ENCODE measurements around the gene STIP1. TPM values are rescaled to one million over a fixed set of nuclear protein-coding genes. Genes with fewer than 3 reads are reported as not detected.
A peak's percentile ranks its signal among the peaks of the same experiment; 100 is the strongest.

STIP1 gene
- total and polyA plus RNA-seq, 9 of the 15 experiments (the other 6 are each of a cell fraction or from before 2014, with no cell fraction given) = 58.1 to 465 (median 346) TPM

- TF ChIP-seq ZNF239 (CRISPR knock-in tag; IDR thresholded peaks at IDR 0.05) (no peak), POLR2G (IDR thresholded peaks at IDR 0.05; ENCODE audit: low read depth, low read length) (peak; percentile 81), FOXP1 (CRISPR knock-in tag; IDR thresholded peaks at IDR 0.05) (no peak), RNF2 (IDR thresholded peaks at IDR 0.05) (no peak), GTF2E2 (tag; IDR thresholded peaks at IDR 0.05) (no peak), SMAD1 (IDR thresholded peaks at IDR 0.05; ENCODE audit: low read depth, low read length, partially characterized antibody) (peak; percentile 22), CEBPB (tag; IDR thresholded peaks at IDR 0.05) (peak; percentile 43), ZBED1 (IDR thresholded peaks at IDR 0.05) (no peak), POLR2AphosphoS2 (IDR thresholded peaks at IDR 0.05; ENCODE audit: low read length) (peak; percentile 75; the same call in 1 of the 2 replicates), ZFX (CRISPR knock-in tag; IDR thresholded peaks at IDR 0.05) (no peak), HDAC2 (IDR thresholded peaks at IDR 0.05) (no peak), L3MBTL2 (IDR thresholded peaks at IDR 0.05) (no peak), HBP1 (CRISPR knock-in tag; IDR thresholded peaks at IDR 0.05) (peak; percentile 63; the same call in 1 of the 2 replicates), TEAD4 (IDR thresholded peaks at IDR 0.05; ENCODE audit: low read length) (no peak), TEAD4 (CRISPR knock-in tag; IDR thresholded peaks at IDR 0.05; ENCODE audit: borderline replicate concordance) (no peak), ZFPM2 (CRISPR knock-in tag; IDR thresholded peaks at IDR 0.05) (no peak), BRCA1 (IDR thresholded peaks at IDR 0.05) (no peak), BRCA1 (CRISPR knock-in tag; IDR thresholded peaks at IDR 0.05) (no peak), MAX (CRISPR knock-in tag; IDR thresholded peaks at IDR 0.05) (no peak), ZKSCAN1 (IDR thresholded peaks at IDR 0.05; ENCODE audit: low read depth, low read length) (no peak), POLR2A (conservative IDR thresholded peaks at IDR 0.05) (peak; percentile 72), ZNF592 (IDR thresholded peaks at IDR 0.05) (no peak), ZBTB26 (CRISPR knock-in tag; IDR thresholded peaks at IDR 0.05) (0 out of 2 replicates have a peak, but pooled peaks have one; percentile 47), CBX8 (IDR thresholded peaks at IDR 0.05; ENCODE audit: borderline replicate concordance, extremely low read depth, low read depth, low read length, poor library complexity, severe bottlenecking) (no peak)
Measured at GRCh38 chr11:64224151-64224890, 38.4 kb downstream of the STIP1 start (continued).
